A673 (cell line): ENCODE data around the gene NECTIN3. TPM values are rescaled to one million over a fixed set of nuclear protein-coding genes. Genes with fewer than 3 reads are reported as not detected.

ENCODE experiments used
- BruUV-seq: library from RNA; stranded (reverse); fragments of 400-500 nt; replicated peaks from 2 replicates; lab custom pipeline; 2021; lab: Mats Ljungman, UMichigan
- CTCF ChIA-PET: fragments of 300-600 bp; sonication (Branson Sonifier 250); formaldehyde crosslinking; loops from one replicate; lab custom pipeline; 2022; ENCODE audit warnings: antibody characterized with exemption; lab: Charles Lee
- POLR2A ChIA-PET: fragments of 300-600 bp; sonication (Branson Sonifier 250); formaldehyde crosslinking; loops from one replicate; lab custom pipeline; 2022; ENCODE audit warnings: antibody characterized with exemption; ENCODE audit not compliant: low non-redundant PET; lab: Charles Lee
- DNase-seq: peaks from one replicate; pipeline ENCODE4 v3.0.0-alpha.2; 2015; ENCODE audit warnings: low spot score
- H3K27ac ChIP-seq: fragments of 200-600 bp; sonication (generic); 2 replicates; pipeline ENCODE4 v1.5.1; 2016; ENCODE audit warnings: mixed run types, low read depth, mild to moderate bottlenecking, mixed read lengths, antibody characterized with exemption, low read length; ENCODE audit not compliant: poor library complexity, severe bottlenecking
- H3K27me3 ChIP-seq: fragments of 200-600 bp; sonication (generic); replicated peaks from 2 replicates; pipeline ENCODE4 v1.6.1; 2017; ENCODE audit warnings: mixed run types, low read depth, mild to moderate bottlenecking, mixed read lengths, antibody characterized with exemption, low read length; ENCODE audit not compliant: insufficient read depth, poor library complexity
- H3K36me3 ChIP-seq: fragments of 200-600 bp; sonication (generic); 2 replicates; pipeline ENCODE4 v1.6.1; 2016; ENCODE audit warnings: mixed run types, mild to moderate bottlenecking, mixed read lengths, antibody characterized with exemption, low read length; ENCODE audit not compliant: insufficient read depth, poor library complexity, severe bottlenecking
- H3K4me1 ChIP-seq: fragments of 200-600 bp; sonication (generic); 2 replicates; pipeline ENCODE4 v1.6.1; 2017; ENCODE audit warnings: mixed run types, mild to moderate bottlenecking, mixed read lengths, antibody characterized with exemption, low read length; ENCODE audit not compliant: insufficient read depth, poor library complexity, severe bottlenecking
- H3K4me3 ChIP-seq: fragments of 200-600 bp; sonication (generic); 2 replicates; pipeline ENCODE4 v1.5.1; 2016; ENCODE audit warnings: low read depth, mixed run types, mild to moderate bottlenecking, mixed read lengths, low read length; ENCODE audit not compliant: poor library complexity, severe bottlenecking
- H3K9me3 ChIP-seq: fragments of 200-600 bp; sonication (generic); 2 replicates; pipeline ENCODE4 v1.6.1; 2016; ENCODE audit warnings: mixed run types, low read depth, mild to moderate bottlenecking, mixed read lengths, antibody characterized with exemption, low read length; ENCODE audit not compliant: poor library complexity, severe bottlenecking
- EZH2 ChIP-seq: fragments of 200-600 bp; sonication (generic); IDR thresholded peaks from 2 replicates; pipeline ENCODE4 v1.6.1; 2017; ENCODE audit warnings: borderline replicate concordance, low read depth, mild to moderate bottlenecking, mixed read lengths, antibody characterized with exemption, low read length; ENCODE audit not compliant: poor library complexity, severe bottlenecking
- intact Hi-C: fragments of 100-400 bp; cut with micrococcal nuclease; formaldehyde crosslinking; loops from one replicate; pipeline ENCODE4 v1.10.0; 2022; ENCODE audit not compliant: unreplicated experiment
- total RNA-seq: library from RNA; stranded (reverse); gene quantifications from 2 replicates; pipeline ENCODE4 v1.2.3, GENCODE V29; 2021
- TF ChIP-seq, protein P1 (sequence below): fragments of 300-800, 200-600 bp; sonication (generic); conservative IDR thresholded peaks from 2 replicates; pipeline ENCODE4 v1.5.1; 2017; ENCODE audit warnings: low read depth, mild to moderate bottlenecking, antibody characterized with exemption, low read length, moderate library complexity, mixed read lengths

Gene NECTIN3
- total RNA-seq, 1 experiment from 2014 or later, result 9.4 TPM

DNA sequence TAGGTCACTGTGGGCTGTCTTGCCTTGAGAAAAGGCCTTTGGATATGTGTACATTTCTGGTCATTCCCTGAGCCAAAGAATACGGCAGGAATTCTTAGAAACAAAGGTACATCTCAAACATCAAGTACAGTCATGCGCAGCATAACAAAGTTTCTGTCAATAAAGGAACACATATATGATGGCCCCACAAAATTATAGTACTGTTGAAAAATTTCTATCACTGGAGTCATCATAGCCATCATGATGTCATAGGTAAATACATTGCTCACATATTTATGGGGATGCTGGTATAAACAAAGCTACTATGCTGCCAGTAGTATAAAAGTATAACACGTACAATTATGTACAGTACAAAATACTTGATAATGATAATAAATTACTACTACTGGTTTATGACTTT is 38.9 kb upstream of the NECTIN3 start:
- Histone ChIP-seq H3K27me3 (no peaks in the 10 kb centered on the region), H3K4me1 (no peaks in the 10 kb centered on the region), H3K9me3 (no peaks in the 10 kb centered on the region), H3K27ac (no peak overlapping the region), H3K36me3 (no peaks in the 10 kb centered on the region), H3K4me3 (no peak overlapping the region)
- ChIA-PET POLR2A (no interaction called here), CTCF (no interaction called here)
- TF ChIP-seq EZH2, result no peak
- TF ChIP-seq, protein P1, sequence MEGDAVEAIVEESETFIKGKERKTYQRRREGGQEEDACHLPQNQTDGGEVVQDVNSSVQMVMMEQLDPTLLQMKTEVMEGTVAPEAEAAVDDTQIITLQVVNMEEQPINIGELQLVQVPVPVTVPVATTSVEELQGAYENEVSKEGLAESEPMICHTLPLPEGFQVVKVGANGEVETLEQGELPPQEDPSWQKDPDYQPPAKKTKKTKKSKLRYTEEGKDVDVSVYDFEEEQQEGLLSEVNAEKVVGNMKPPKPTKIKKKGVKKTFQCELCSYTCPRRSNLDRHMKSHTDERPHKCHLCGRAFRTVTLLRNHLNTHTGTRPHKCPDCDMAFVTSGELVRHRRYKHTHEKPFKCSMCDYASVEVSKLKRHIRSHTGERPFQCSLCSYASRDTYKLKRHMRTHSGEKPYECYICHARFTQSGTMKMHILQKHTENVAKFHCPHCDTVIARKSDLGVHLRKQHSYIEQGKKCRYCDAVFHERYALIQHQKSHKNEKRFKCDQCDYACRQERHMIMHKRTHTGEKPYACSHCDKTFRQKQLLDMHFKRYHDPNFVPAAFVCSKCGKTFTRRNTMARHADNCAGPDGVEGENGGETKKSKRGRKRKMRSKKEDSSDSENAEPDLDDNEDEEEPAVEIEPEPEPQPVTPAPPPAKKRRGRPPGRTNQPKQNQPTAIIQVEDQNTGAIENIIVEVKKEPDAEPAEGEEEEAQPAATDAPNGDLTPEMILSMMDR, result no peak
- no TSS peak for BruUV-seq
- intact Hi-C loops, result no loop called here
- no peak for DNase-seq

DNA sequence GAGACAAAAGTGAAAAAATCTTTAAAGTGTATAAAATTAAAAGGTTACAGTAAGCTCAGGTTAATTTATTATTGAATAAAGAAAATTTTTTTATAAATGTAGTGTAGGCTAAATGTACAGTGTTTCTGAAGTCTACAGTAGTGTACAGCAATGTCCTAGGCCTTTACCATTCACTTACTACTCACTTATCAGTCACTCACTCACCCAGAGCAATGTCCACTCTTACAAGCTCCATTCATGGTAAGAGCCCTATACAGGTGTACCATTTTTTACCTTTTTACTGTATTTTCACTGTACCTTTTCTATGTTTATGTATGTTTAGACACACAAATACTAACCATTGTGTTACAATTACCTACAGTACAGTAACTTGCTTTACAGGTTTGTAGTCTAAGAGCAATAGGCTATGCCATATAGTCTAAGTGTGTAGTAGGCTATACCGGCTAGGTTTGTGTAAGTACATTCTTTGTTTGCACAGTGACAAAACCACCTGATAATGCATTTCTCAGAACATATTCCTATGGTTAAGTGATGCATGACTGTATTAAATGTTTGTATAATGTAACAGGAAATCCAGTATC is 38.1 kb upstream of the NECTIN3 start:
- H3K27me3 ChIP-seq, result no peaks in the 10 kb centered on the region
- no peak overlapping the region for H3K27ac ChIP-seq
- H3K36me3 ChIP-seq, result no peaks in the 10 kb centered on the region
- no peak overlapping the region for H3K4me3 ChIP-seq
- no peaks in the 10 kb centered on the region for H3K4me1 ChIP-seq
- CTCF ChIA-PET, result no interaction called here
- no peak for DNase-seq
- no peaks in the 10 kb centered on the region for H3K9me3 ChIP-seq
- POLR2A ChIA-PET, result no interaction called here
- BruUV-seq, result no TSS peak
- intact Hi-C loops, result no loop called here
- TF ChIP-seq, protein P1, result no peak

DNA sequence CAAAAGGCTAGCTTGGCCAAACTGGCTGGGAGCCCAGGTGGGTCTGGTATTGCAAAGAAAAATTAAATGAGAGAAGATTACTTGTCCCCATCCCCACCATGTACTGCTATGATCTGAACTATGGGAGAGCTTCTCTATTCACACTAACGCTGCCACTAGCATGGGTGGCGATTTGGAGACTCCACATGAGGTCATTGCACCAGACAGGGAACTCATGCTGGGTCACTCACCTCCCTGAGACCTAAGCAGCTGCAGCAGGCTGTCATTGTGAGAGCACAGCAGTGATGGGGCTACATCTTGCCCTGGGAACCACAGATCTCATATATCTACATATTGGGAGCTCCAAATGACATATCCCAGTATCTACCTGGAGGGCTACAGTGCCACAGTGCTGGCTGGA is 36.3 kb upstream of the NECTIN3 start:
- no TSS peak for BruUV-seq
- H3K4me3 ChIP-seq, result no peak overlapping the region
- no peak for DNase-seq
- H3K27ac ChIP-seq, result no peak overlapping the region
- H3K9me3 ChIP-seq, result no peaks in the 10 kb centered on the region
- ChIA-PET POLR2A (no interaction called here), CTCF (no interaction called here)
- TF ChIP-seq EZH2, result no peak
- TF ChIP-seq, protein P1, result no peak
- no peaks in the 10 kb centered on the region for H3K27me3 ChIP-seq
- H3K4me1 ChIP-seq, result no peaks in the 10 kb centered on the region
- intact Hi-C loops, result no loop called here
- no peaks in the 10 kb centered on the region for H3K36me3 ChIP-seq
